Heart left ventricle (tissue), 13 donors: ENCODE measurements around the gene EPS8.

Experiments used
- CTCF ChIP-seq, 12 donors: fragments of 200-600 bp; sonication (generic) in 4 of 12; IDR thresholded peaks; one replicate each; pipeline versions ENCODE4 v1.5.0 to v1.8.0; 2018 to 2022; ENCODE audit warnings: antibody characterized with exemption in 12 of 12, mild to moderate bottlenecking in 5 of 12
- POLR2A ChIP-seq, 2 donors: fragments of 450-650 bp; IDR thresholded peaks; one replicate each; pipeline ENCODE4 v1.6.1; 2017; ENCODE audit warnings: antibody characterized with exemption in 2 of 2, mild to moderate bottlenecking in 2 of 2, moderate library complexity in 2 of 2
- donor health status: ischemic (EF 13 %, LVEDD 7.1; RV severe dilation, severe dysfunction).
- donor health status: DM: no; HTN: yes; CAD: no.
- donor health status: DM: no; HTN: no; CAD: no.
- donor health status: ischemic (EF 25% LVEDD 6.9; RV normal size, moderate dysfunction).
- donor health status: ischemic (EF 25% LVEDD 5.7; RV mildly dilated, moderate dysfunction).
- donor health status: ischemic (EF 35%, LVEDD 5.7; RV mildly dilated, moderate dysfunction).
- donor health status: nonischemic (EF 11% LVEDD 7.7; RV severe dilation, severe dysfunction).
- donor health status: DM: yes; HTN: yes; CAD: no.
- donor health status: PGD.
- donor health status: ischemic (EF 29% LVEDD 5.4; RV normal size, mild dysfunction).
- donor health status: nonischemic (EF 23%, LVEDD 6.1; RV moderate dilation, normal function).

- TF ChIP-seq CTCF (IDR thresholded peaks at IDR 0.05), result no peak
- TF ChIP-seq POLR2A (IDR thresholded peaks at IDR 0.05), result no peak
These were observed 92.0 kb downstream of the EPS8 start for GRCh38 chr12:15697201-15697600.
